A673 (cell line): ENCODE data around the gene TMPRSS6.

ENCODE experiments used
- CTCF ChIP-seq: fragments of 300-800, 200-600 bp; sonication (generic); conservative IDR thresholded peaks from 2 replicates; pipeline ENCODE4 v1.5.1; 2017; ENCODE audit warnings: low read depth, mild to moderate bottlenecking, antibody characterized with exemption, low read length, moderate library complexity, mixed read lengths
- EZH2 ChIP-seq: fragments of 200-600 bp; sonication (generic); IDR thresholded peaks from 2 replicates; pipeline ENCODE4 v1.6.1; 2017; ENCODE audit warnings: borderline replicate concordance, low read depth, mild to moderate bottlenecking, mixed read lengths, antibody characterized with exemption, low read length; ENCODE audit not compliant: poor library complexity, severe bottlenecking

GRCh38 chr22:37154925-37155712 is 45.6 kb upstream of the TMPRSS6 start:
- no peak for TF ChIP-seq CTCF
- TF ChIP-seq EZH2 = no peak
